Measurements from ENCODE around the gene GPR55. TPM values are rescaled to one million over a fixed set of nuclear protein-coding genes. Genes with fewer than 3 reads are reported as not detected.

GPR55 gene
- total RNA-seq, 1 experiment from 2014 or later = not detected

- Histone ChIP-seq H4K20me1 (ENCODE audit: control insufficient read depth, insufficient read depth, insufficient read length) (no peaks in the 10 kb centered on the region), H2AFZ (ENCODE audit: low read length) (no peak overlapping the region), H2AK5ac (ENCODE audit: insufficient read length, low read length) (no peak overlapping the region), H2BK15ac (ENCODE audit: low read depth, low read length) (no peak overlapping the region), H3K23ac (ENCODE audit: insufficient read length, low read depth, low read length) (no peak overlapping the region), H4K5ac (ENCODE audit: insufficient read length, low read depth, low read length) (no peak overlapping the region), H4K91ac (ENCODE audit: insufficient read length, low read depth, low read length) (no peak overlapping the region), H3K79me1 (ENCODE audit: insufficient read depth, low read depth, low read length, poor library complexity, severe bottlenecking) (no peaks in the 10 kb centered on the region), H3K9ac (ENCODE audit: extremely low read depth, insufficient read length, low read length) (no peak overlapping the region), H3K27ac (ENCODE audit: insufficient read length, low read depth, low read length) (no peak overlapping the region), H3K56ac (ENCODE audit: insufficient read length, low read depth, low read length) (no peak overlapping the region), H3K4me1 (ENCODE audit: insufficient read depth, low read length) (no peaks in the 10 kb centered on the region), H3K4me2 (ENCODE audit: insufficient read depth, insufficient read length, low read length) (no peak overlapping the region), H3K27me3 (ENCODE audit: insufficient read depth, low read length) (no peaks in the 10 kb centered on the region), H3K4ac (ENCODE audit: low read depth, low read length) (no peak overlapping the region), H3K18ac (ENCODE audit: insufficient read length, low read depth, low read length) (no peak overlapping the region), H3T11ph (ENCODE audit: low read length) (no peak overlapping the region), H2BK5ac (ENCODE audit: insufficient read length, low read length) (no peak overlapping the region), H3K9me3 (ENCODE audit: control insufficient read depth, low read depth, low read length) (no peaks in the 10 kb centered on the region), H4K8ac (replicated peaks; ENCODE audit: insufficient read length, low read depth, low read length) (no peak overlapping the region), H3K23me2 (ENCODE audit: insufficient read length, low read depth, low read length, poor library complexity, severe bottlenecking) (no peaks in the 10 kb centered on the region), H2BK12ac (ENCODE audit: insufficient read length, low read depth, low read length) (no peak overlapping the region), H2BK120ac (ENCODE audit: low read depth, low read length, poor library complexity, severe bottlenecking) (no peak overlapping the region), H3K79me2 (ENCODE audit: insufficient read depth, low read length) (no peaks in the 10 kb centered on the region), H3K14ac (ENCODE audit: insufficient read depth, low read length) (no peak overlapping the region), H2BK20ac (ENCODE audit: low read depth, low read length, poor library complexity, severe bottlenecking) (no peak overlapping the region)
- Mint-ChIP-seq H3K36me3 (ENCODE audit: insufficient read depth in 1 of 3, low read depth in 3 of 3) (no peaks in the 10 kb centered on the region; a peak in 1 of 7 replicates), H3K27ac (no peak overlapping the region), H3K4me3 (no peak overlapping the region), H3K4me1 (no peaks in the 10 kb centered on the region; a peak in 3 of 4 replicates), H3K27me3 (ENCODE audit: low read depth) (peaks cover 4% of the 10 kb centered on the region), H3K9me3 (no peaks in the 10 kb centered on the region)
- no peak for TF ChIP-seq CTCF (conservative IDR thresholded peaks at IDR 0.05)
- no CpG with 5 or more reads among the region's 2 CpGs for WGBS (ENCODE audit: extremely low coverage, insufficient read length, low lambda C conversion rate)
- DNase-seq = no peak
These were observed 5.4 kb downstream of the GPR55 start for GRCh38 chr2:230919681-230920080.
